Activated T-cell treated with anti-CD3 and anti-CD28 coated beads, Interleukin-2, amount 50 U/mL, for 1 hour (primary cell): Measurements from ENCODE around the gene ANAPC10.
"Not testable (repeated sequence)": the region's sequence is repeated elsewhere in the genome, so short reads cannot be mapped to it uniquely, and the experiment has no call there.

ENCODE experiments used
- DNase-seq: peaks from one replicate; pipeline ENCODE4 v3.0.0-alpha.2; 2020

Gene ANAPC10

DNA sequence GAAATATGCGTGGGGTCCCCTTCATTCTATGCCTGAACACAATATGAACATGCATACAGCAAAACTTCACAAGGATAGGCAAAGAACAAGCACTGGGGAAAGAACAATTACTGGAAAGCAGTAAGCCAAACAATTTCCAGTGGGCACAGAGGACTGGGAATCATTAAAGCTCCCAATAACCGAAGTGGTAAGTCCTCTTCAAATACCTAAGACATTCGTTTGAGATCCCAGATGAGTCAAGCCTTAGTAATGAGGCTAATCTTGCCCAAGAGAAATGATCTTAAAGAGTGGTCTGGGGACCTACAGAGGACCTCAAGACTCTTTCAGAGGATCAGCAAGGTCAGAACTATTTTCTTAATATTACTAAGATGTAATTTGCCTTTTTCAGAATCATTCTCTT, 28.6 kb downstream of the ANAPC10 start:
- DNase-seq: no peak

DNA sequence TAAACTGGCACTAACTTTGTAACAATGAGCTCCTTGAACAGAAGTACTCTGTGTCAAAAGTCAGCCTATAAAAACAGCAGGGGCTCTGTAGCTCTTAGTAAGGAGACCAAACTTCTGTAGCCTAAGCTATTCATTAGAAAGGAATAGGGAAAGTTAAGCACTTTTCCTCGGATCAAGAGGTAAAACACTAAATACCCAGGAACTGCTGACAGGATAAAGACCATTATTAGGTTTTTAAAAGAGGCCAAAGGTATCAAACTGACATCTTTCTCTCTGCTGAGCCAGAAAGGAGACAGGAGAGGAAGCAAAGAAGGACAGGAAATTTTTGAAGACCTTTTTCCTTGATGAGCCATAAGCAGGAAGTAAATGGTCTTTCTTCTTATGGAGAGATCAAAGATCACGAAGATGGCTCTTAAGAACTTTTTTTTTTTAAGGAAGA, 31.9 kb downstream of the ANAPC10 start:
- DNase-seq: no peak

DNA sequence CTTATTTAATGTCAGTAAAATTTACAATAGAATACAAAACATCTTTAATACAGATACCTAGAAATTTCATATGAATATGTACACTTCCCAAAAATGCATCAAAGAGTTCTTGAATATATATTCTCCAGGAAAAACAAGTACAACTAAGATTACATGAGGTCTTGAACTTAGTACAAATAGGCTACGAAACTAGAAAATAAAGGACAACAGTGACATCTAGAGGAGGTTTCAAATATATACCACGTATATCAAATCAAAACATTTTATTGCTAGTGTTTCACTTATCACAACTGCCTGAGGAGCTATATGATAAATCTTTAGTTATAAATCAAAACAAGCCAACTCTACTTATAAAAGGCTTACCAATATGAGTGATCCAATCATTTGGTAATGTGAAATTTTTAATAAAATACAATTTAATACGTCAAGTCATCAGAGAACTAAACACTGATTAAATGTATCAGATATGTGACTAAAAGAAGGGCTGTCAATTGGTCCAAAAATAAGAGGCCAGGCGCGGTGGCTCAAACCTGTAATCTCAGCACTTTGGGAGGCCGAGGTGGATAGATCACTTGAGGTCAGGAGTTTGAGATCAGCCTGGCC, 36.6 kb downstream of the ANAPC10 start:
- no peak for DNase-seq

DNA sequence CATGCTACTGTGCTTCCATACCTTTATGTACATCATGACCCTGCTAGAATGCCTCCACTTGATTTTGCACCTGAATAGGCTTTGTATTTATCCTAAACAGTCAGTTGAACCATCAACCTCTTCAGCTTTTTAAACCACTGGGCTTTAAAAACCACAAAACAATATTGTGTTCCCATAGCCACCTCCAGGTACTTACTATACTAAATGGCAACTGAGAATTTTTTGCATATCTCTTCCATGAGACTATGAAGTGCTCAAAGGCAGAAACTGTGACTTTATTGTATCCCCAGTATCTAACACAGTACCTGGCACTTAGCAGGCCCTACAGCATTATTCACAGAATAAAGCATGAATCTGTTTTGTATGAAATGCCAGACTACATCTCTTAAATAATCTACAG, 39.7 kb downstream of the ANAPC10 start:
- no peak for DNase-seq

DNA sequence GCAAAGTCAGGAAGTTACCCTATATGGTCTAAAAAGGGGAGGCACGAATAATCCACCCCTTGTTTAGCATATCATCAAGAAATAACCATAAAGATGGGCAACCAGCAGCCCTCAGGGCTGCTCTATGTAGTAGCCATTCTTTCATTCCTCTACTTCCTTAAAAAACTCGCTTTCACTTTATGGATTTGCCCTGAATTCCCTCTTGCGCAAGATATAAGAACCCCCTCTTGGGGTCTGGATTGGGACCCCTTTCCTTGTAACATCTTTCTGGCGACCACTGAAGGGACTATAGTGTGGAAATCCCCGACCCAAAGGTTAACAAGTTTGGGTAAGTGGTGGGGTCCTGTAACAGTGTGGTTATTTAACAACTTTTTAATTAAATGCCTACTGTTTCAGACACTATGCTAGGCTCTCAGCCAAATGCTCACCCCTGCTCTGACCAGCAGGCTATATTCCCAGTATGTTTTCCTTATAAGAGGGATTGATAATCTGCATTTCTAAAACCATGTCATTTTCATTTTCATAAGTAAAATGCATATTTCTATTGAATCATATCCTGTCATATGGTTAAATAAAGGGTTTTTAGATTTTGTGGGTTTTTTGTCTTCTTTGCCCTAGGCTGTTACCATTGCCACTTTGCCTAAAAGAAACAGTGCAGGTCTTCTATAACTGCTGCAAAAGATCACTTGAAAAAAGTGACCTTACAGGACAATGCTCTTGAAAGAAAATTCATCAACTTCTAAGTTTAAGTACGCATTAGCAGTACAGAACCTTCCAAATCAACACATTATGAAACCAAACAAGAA, 41.5 kb downstream of the ANAPC10 start:
- DNase-seq: no peak

DNA sequence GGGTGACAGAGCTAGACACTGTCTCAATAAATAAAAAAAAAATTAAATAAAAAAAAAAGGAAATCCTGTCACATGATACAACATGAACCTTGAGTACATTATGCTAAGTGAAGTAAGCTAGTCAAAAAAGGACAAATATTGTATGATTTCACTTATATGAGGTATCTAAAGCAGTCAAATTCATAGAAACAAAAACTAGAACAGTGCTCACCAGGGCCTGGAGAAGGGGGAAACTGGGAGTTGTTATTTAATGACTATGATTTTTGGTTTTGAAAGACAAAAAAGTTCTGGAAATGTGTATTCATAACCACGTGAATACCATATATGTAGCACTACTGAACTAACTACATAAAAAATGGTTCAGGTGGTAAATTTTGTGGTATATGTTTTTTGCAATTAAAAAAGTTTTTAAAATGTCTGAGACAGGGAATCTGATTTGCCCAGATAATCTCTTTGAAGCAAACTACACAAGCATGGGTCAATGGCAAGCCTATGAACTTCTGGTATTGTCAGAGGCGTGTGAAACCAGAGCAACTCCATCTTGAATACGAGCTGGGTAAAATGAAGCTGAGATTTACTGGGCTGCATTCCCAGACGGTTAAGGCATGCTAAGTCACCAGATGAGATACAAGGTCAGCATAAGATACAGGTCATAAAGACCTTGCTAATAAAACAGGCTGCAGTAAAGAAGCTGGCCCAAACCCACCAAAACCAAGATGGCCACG, 42.3 kb downstream of the ANAPC10 start:
- DNase-seq: no peak

DNA sequence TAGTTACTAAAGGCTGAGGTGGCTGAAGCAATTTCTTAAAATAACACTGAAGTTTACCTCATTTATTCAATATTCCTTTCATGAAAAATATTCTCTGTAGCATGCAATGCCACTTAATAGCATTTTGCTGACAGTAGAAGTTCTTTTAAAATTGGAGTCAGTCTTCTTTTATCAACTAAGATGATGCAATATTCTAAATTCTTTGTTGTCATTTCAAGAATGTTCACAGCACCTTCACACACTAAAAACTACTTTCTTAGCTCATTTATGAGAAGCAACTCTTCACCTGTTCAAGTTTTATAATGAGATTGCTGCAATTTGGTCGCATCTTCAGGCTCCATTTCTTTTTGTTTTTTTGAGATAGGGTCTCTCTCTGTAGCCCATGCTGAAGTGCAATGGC, 48.8 kb downstream of the ANAPC10 start:
- DNase-seq: no peak

DNA sequence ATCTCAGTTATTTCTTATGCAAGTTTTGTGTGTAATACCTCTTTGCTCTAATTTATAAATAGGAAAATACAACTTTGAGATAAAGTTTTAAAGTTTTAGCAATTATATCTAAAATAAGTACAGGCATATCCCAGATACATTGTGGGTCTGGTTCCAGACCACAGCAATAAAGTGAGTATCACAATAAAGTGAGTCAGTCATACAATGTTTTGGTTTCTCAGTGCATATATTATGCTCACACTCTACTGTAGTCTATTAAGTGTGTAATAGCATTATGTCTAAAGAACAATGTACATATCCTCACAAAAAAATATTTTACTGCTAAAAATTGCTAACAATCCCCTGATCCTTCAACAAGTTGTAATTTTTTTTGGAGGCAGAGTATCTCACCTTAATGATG, 49.2 kb downstream of the ANAPC10 start:
- DNase-seq: no peak

DNA sequence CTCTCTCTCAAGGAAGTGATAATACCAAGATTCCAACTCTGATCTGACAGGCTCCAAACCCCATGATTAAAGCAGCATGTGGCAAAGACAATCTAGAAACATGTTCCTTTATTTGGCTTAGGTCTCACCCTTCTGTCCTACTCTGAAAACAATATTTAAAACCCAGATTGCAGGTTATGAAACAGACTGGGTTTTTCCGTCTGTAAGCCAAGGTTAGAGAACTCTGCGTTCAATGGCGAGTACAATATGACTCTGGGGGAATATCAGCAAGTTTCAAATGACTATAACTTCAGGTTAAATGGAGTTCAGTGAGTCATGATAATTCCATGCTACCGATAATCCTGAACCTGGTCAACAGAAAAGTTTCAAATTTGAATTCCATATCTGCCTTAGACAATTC, 50.8 kb downstream of the ANAPC10 start:
- DNase-seq: no peak

DNA sequence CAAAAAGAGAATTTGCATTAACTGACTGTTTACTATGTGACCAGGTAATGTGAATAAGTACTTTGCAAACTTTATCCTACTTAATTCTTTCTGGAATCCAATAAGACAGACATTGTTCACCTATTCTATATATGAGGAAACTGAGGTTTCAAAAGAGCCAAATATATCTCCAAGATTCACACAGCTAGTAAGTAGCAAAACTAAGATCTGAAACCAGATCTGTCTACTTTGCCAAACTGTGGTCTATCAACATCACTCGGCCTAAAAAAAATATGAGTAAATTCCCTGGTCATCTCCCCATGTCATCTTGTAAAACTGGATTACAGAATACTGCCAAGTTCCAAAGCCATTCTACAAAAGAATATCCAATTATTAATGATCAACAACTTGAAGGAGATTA, 52.8 kb downstream of the ANAPC10 start:
- no peak for DNase-seq

DNA sequence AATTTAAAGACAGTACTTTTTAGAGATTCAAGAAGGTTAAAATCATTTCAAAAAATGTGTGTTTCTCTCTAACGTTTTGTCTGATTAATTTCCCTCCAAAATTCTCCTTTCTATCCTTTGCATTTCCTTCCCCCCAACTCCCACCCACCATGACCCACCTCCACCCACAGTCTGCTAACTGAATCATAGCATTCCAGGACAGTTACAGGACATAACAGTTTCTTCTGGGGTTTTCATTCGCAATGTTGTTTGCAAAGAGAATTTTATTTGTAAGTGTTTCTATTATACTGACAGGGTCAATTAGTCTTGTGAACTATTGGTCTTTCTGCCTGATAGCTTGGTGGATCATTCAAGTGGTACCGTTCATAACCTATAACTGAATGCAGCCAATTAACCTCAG, 53.7 kb downstream of the ANAPC10 start:
- no peak for DNase-seq

DNA sequence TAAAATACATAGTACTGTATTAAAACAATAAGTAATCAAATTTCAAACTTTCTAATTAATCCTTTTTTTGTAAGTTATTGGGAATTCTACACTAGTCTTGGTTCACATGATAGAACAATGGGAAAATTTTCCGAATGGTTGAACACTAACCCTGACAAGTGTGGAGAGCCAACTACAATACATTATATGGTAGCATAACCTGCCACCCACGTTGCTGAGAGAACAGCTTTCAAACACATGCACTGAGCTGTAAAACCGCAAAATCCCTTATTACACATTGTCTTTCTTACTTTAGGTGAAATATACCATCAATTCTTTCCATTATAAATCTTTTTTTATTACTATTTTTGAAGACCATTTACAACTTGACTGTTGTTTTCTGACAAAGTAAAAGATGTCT, 54.7 kb downstream of the ANAPC10 start:
- no peak for DNase-seq

DNA sequence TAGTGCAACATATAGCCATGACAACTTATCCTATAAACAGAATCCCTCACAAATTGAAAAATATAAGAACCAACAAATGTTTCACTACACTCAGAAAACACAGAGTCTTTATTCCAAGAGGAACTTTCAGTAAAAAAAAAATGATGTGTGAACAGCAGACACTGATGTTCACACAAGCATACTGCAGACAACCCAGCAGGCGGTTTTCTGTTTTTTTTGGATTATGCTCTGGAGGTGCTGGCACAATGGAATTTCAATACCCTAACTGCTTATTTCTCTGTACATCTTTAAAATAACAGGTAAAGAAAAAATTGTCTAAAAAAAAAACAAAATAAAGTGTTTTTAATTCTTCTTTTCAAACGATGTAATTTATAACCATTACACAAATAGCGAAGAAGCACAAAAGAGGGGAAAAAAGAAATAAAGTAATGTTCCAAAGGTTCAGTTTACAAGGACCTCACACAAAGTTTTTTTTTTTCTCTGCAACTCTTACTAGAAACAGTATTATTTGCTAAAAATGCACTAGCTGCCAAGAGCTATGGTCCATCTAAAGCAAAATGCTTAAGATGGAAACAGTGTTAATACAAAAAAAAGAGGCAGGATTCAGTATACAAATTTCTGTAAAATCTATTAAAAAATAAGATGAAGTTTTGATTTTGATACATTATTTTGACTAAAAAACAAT, 55.3 kb downstream of the ANAPC10 start:
- DNase-seq: no peak

DNA sequence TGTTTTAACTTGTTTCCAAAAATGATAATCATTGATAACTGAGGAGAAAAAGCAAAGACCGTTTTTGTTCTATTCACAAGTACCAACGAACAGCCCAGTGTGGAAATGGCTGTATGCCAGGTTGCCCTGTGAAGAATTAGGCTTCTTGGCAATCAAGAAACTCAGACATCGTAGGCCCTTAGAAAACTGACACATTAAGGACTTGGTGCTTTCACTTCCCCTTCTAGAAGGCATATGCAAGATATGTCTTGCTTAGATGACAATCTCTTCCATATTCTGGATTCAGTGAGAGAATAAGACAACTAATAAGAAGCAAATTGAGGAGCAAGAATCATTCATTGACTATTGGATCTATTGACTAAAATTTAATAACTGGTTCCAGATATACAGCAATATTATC, 56.6 kb downstream of the ANAPC10 start:
- no peak for DNase-seq

DNA sequence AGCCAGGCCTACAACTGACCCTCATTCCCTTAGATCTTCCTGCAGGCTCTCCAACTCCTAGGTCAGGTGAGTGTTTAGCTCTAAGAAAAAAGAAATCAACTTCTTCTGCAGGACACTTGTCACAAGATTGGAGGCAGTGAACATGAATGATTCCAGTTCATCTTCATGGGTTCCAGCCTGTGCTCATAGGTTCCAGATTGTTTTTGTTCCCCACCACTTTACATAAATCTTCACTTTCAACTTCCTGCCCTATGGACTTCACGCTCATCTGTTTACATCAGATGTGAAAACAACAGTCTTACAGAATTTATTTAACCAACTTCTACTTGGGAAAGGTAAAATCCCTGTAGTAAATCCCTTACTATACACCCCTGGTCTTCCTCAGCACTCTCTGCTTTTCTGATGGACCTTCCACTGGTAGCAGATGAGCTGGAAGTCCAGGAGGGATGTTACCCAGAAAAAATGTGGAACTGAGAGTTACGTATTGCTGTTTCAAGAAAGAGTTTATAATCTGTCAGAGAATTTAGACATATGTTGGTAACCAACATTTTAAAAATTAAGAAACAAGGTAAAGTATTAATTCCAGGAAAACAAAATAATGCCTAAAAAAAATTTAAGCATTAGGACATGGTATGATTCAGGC, 62.4 kb downstream of the ANAPC10 start:
- DNase-seq: no peak

DNA sequence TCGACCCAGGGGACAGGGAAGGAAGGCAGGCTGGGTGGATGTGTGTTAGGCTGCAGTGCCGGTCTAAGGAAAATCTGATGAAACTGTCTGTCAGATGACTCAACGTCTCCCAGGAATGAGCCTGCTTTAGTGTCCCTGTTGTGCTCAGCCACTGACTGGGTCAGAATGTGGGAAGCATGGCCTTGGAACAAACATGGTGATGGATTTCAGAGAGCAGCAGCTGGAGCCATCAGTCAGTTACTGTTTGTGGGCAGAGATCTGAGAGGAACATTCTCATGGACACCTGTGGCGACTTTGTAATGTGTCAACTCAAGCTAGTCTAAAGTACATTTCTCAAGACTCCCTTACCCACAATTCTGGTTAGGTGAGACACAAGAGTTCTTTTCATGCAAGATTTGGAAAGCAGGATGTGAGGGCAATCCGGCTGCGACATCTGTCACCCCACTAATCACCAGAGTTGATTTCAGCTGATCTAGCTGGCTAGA, 63.2 kb downstream of the ANAPC10 start:
- DNase-seq: no peak

DNA sequence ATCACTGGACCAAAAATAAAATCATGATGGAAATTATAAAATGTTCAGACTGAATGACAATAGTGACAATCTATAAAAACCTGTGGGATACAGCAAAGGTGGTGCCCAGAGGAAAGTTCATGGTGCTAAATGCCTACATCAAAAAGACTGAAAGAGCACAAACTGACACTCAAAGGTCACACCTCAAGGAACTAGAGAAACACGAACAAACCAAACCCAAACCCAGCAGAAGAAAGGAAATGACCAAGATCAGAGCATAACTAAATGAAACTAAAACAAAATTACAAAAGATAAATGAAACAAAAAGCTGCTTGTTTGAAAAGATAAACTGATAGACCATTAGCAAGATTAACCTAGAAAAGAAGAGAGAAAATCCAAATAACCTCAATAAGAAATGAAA, 78.7 kb downstream of the ANAPC10 start:
- no peak for DNase-seq

DNA sequence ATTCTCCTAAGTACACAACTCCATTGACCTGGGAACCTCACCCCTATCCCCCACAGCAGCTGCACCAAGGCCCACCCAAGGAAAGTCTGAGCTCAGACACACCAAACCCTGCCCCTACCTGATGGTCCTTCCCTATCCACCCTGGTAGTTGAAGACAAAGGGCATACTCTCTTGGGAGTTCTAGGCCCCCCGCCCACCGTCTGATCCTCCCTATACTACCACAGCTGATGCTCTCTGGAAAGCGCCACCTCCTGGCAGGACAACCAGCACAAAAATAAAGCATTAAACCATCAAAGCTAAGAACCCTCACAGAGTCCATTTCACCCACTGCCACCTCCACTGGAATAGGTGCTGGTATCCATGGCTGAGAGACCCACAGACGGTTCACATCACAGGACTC, 83.6 kb downstream of the ANAPC10 start:
- no peak for DNase-seq

DNA sequence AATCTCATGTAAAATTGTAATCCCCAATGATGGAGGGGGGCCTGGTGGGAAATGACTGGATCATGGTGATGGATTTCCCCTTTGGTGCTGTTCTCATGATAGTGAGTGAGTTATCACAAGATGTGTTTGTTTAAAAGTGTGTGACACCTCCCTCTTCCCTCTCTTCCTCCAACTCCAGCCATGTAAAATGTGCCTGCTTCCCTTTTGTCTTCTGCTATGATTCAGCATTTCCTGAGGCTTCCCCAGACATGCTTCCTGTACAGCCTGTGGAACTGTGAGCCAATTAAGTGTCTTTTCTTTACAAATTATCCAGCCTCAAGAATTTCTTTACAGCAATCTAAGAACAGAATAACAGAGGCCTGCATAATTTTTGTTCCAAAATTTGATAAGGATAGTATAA, 85.2 kb downstream of the ANAPC10 start:
- DNase-seq: no peak

DNA sequence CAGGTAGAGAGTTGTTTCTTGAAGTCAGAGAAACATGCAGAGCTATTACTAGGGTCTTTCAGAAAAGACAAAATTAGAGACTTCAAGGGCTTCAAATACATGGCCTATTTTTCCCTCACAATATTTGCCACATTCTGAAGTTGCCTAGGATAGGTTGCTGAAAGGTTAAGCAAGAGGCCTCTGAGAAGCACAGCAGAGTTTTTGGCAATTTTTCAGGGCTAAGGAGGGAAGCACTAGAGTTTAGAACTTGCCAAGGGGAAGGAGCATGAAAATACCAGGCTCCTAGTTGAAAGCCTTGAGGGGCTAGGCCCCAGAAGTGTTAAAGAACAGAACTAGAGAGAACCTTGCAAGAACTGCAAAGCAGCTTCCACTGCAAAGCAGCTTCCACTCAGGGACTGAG, 86.4 kb downstream of the ANAPC10 start:
- no peak for DNase-seq

DNA sequence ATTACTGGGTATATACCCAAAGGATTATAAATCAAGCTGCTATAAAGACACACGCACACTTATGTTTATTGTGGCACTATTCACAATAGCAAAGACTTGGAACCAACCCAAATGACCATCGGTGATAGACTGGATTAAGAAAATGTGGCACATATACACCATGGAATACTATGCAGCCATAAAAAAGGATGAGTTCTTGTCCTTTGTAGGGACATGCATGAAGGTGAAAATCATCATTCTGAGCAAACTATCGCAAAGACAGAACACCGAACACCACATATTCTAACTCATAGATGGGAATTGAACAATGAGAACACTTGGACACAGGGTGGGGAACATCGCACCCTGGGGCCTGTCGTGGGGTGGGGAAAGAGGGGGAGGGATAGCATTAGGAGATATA, 87.7 kb downstream of the ANAPC10 start:
- DNase-seq: not testable (repeated sequence)

DNA sequence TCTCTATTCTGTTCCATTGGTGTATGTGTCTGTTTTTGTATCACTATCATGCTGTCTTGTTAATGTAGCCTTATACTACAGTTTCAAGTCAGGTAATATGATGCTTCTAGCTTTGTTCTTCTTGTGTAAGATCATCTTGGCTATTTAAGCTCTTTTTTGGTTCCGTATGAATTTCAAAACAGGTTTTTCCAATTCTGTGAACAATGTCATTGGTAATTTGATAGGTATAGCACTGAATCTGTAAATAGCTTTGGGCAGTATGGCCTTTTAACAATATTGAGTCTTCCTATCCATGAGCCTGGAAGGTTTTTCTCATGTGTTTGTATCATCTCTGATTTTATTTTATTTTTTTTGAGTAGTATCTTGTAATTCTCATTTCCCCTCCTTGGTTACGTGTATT, 94.3 kb downstream of the ANAPC10 start:
- DNase-seq: no peak

DNA sequence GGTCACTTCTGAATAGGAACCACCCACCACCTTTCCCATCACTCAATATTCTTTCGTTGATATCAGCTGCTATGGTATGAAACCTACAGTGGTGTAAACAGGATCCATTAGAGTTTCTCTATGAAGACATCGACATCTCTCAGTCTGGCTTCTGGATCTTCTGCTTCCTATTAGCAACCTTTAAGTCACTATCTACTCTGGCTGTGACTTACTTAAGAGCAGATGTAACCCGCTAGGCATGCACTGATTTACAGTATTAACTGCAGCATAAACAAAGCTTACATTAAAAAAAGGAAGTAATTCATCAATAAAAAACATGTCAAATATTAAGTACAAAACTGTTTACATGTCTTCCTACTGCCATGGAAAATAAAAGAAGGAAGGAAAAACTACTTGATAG, 96.4 kb downstream of the ANAPC10 start:
- DNase-seq: no peak
